GM12891 (cell line): ENCODE results near the gene MTHFSD.

Source experiments
- POLR2A ChIP-seq: IDR thresholded peaks from 2 replicates; pipeline ENCODE4 v1.6.1; 2011; ENCODE audit warnings: low read depth, low read length, control low read depth
- TAF1 ChIP-seq: IDR thresholded peaks from 2 replicates; pipeline ENCODE4 v1.6.1; 2011; ENCODE audit warnings: low read depth, low read length, control low read depth

DNA sequence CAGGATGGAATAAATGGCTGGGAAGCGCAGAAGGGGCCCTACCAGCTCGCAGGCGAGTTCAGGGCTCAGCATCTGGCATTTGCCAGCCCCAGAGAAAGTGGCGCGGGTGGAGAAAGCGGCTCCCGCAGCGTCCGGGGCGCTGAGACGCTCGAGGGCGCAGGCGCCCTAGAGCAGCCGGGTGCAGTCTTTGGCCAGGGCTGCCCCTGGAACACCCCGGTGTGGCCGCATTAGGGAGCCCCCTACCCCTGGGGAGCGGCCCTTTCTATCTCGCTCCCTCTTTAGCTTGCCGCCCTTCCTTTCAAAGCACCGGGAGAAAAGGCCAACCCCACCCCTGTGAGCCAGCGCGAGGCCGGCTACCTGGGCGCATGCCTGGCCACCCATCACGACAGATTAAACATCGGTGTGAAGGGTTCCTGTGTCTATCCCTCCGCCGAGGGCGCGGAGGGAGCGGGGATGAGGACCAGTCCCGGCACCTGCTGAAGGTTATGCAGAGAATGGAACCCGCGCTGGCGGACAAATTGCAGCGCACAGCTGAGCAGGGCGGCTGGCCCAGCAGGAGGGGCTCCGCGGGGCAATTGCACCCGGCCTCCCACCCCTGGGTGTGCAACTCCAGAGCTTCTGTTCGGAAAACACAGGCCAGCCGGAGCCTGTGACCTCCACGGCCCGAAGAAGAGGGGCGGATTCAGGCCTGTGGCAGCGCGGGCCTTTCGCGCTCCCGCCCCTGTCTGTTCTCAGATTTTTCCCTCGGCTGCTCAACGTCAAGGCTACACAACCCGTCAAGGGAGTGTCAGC, 60.3 kb downstream of the MTHFSD start:
- TF ChIP-seq POLR2A = no peak
- TF ChIP-seq TAF1 = no peak
